Right lobe of liver (tissue), 6 donors: ENCODE data around the gene ARFGAP2. TPM values are rescaled to one million over a fixed set of nuclear protein-coding genes. Genes with fewer than 3 reads are reported as not detected.
A peak's percentile ranks its signal among the peaks of the same experiment; 100 is the strongest.

Experiments used
- ATAC-seq, 4 donors: fragments of 200-7000 bp; cut with Tn5 transposase; one replicate each; pipeline ENCODE4 v1.9.1; 2020; ENCODE audit warnings: mild to moderate bottlenecking in 4 of 4, moderate library complexity in 4 of 4
- DNase-seq, 3 donors: peaks; one replicate each; pipeline ENCODE4 v3.0.0-alpha.2; 2020
- H3K27ac ChIP-seq, 3 donors: fragments of 200-600 bp; one replicate each; pipeline ENCODE4 v1.8.0; 2022
- H3K27me3 ChIP-seq, 2 donors: fragments of 200-600 bp; one replicate each; pipeline ENCODE4 v1.8.0; 2022
- H3K36me3 ChIP-seq, 4 donors: fragments of 200-600 bp; sonication (generic) in 1 of 4; one replicate each; pipeline versions ENCODE4 v1.5.1 to v1.8.0; 2017 to 2022; ENCODE audit warnings: control low read depth in 1 of 4
- H3K4me1 ChIP-seq, 4 donors: fragments of 200-600 bp; sonication (generic) in 1 of 4; one replicate each; pipeline versions ENCODE4 v1.5.1 to v1.8.0; 2017 to 2022; ENCODE audit warnings: control low read depth in 1 of 4
- H3K4me3 ChIP-seq, 3 donors: fragments of 200-600 bp; one replicate each; pipeline ENCODE4 v1.8.0; 2022
- H3K9me3 ChIP-seq, 4 donors: fragments of 200-600 bp; sonication (generic) in 1 of 4; one replicate each; pipeline versions ENCODE4 v1.5.1 to v1.8.0; 2017 to 2022; ENCODE audit warnings: control low read depth in 1 of 4
- CTCF ChIP-seq, 4 donors: fragments of 200-600 bp in 3 of 4; fragments of 450-650 bp in 1 of 4; IDR thresholded peaks; one replicate each; pipeline versions ENCODE4 v1.5.1 to v1.8.0; 2016 to 2022; ENCODE audit warnings: antibody characterized with exemption in 4 of 4, mild to moderate bottlenecking in 2 of 4
- POLR2A ChIP-seq: fragments of 450-650 bp; IDR thresholded peaks from one replicate; pipeline ENCODE4 v1.6.1; 2017; ENCODE audit warnings: antibody characterized with exemption, mild to moderate bottlenecking
- WGBS: methylation state at CpG from one replicate; pipeline ENCODE4 v1.1.6; 2018; ENCODE audit warnings: low coverage, low lambda C conversion rate; ENCODE audit not compliant: insufficient coverage; ENCODE audit errors: missing lambda C conversion rate; 5-methylcytosine and 5-hydroxymethylcytosine counted together
- intact Hi-C, 2 donors: fragments of 100-400 bp; cut with DNase I; formaldehyde crosslinking; loops; one replicate each; pipeline versions ENCODE4 v1.11.2 to v1.14.1; 2022
- total RNA-seq, 6 experiments: library from RNA; depleted of rRNA in 2 of 6; stranded (reverse); fragments of >200 nt in 2 of 6; fragmentation: NEBNext Ultra II Directional in 3 of 6; extraction: Animal tissue kit (Norgen Biotek cat#: 25700) in 3 of 6; gene quantifications; one replicate each; pipeline versions ENCODE4 v1.1.0 to v1.2.4, GENCODE V29; 2016 to 2023
- donor health status: DM: no; HTN: yes; CAD: no.
- donor health status: DM: no; HTN: no; CAD: no.
- donor health status: DM: no; HTN: no; CAD: no.
- donor health status: DM: no; HTN: yes; CAD: no.
- donor health status: DM: no; HTN: yes; CAD: no.

Gene ARFGAP2
- total RNA-seq, 6 experiments from 2014 or later, result 37.7 to 64.4 (median 62.1) TPM

GRCh38 chr11:47179655-47179991 lies 2.9 kb upstream of the ARFGAP2 start:
- intact Hi-C loops, result no loop called here
- H3K36me3 ChIP-seq, result peaks cover 0 to 4% (median 0%) of the 10 kb centered on the region in 4 donors
- H3K27me3 ChIP-seq, result no peaks in the 10 kb centered on the region
- TF ChIP-seq POLR2A (no peak), CTCF (IDR thresholded peaks at IDR 0.05) (peak; percentile 47 to 54 (median 49))
- ATAC-seq (no peak), DNase-seq (peak in 1 of 3 donors; percentile 45)
- no peak overlapping the region for H3K4me3 ChIP-seq
- no peak overlapping the region for H3K27ac ChIP-seq
- WGBS, result 100% methylated on average over 1 of the region's 1 CpG
- H3K9me3 ChIP-seq, result no peaks in the 10 kb centered on the region
- H3K4me1 ChIP-seq, result peaks cover 0 to 39% (median 15%) of the 10 kb centered on the region in 4 donors

GRCh38 chr11:47178737-47179654 lies 2.3 kb upstream of the ARFGAP2 start:
- no peak for ATAC-seq
- Histone ChIP-seq H3K27me3 (no peaks in the 10 kb centered on the region), H3K9me3 (no peaks in the 10 kb centered on the region), H3K27ac (peak overlapping the region in 2 of 3 donors; percentile 96 to 98), H3K36me3 (peaks cover 0 to 6% (median 0%) of the 10 kb centered on the region in 4 donors), H3K4me3 (no peak overlapping the region), H3K4me1 (peaks cover 0 to 35% (median 12%) of the 10 kb centered on the region in 4 donors)
- no peak for DNase-seq
- WGBS, result 92% methylated on average over 4 of the region's 23 CpGs
- TF ChIP-seq CTCF (IDR thresholded peaks at IDR 0.05) (no peak), POLR2A (no peak)
- intact Hi-C loops, result no loop called here

DNA sequence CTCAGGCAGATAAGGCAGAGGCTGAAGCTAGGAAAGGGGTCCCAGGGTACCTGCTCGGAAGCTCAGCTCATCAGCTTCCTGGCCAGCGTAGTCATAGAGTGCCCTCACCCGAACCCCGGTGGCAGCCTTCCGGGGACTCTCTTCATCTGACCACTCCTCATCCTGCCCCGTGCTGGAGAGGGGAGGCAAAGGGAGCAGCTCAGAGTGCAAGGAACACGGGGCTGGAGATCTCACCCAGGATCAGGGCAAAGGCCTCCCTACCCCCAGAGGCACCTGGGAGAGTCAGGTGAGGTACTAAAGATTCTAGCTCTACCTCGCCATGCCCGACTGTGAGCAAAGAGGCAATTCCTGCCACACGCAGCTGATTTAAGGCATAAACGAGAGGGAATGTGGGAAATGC lies 1.6 kb upstream of the ARFGAP2 start:
- ATAC-seq (peak in 1 of 4 donors; percentile 2), DNase-seq (no peak)
- peaks cover 0 to 38% (median 11%) of the 10 kb centered on the region in 4 donors for H3K4me1 ChIP-seq
- H3K9me3 ChIP-seq, result no peaks in the 10 kb centered on the region
- TF ChIP-seq CTCF (IDR thresholded peaks at IDR 0.05), result no peak
- TF ChIP-seq POLR2A, result no peak
- 32% methylated on average over 5 of the region's 11 CpGs for WGBS
- peak overlapping the region in 2 of 3 donors; percentile 96 to 98 for H3K27ac ChIP-seq
- H3K4me3 ChIP-seq, result peak overlapping the region in 1 of 3 donors; percentile 92
- peaks cover 0 to 13% (median 3%) of the 10 kb centered on the region in 4 donors for H3K36me3 ChIP-seq
- intact Hi-C loops, result no loop called here
- H3K27me3 ChIP-seq, result no peaks in the 10 kb centered on the region

DNA sequence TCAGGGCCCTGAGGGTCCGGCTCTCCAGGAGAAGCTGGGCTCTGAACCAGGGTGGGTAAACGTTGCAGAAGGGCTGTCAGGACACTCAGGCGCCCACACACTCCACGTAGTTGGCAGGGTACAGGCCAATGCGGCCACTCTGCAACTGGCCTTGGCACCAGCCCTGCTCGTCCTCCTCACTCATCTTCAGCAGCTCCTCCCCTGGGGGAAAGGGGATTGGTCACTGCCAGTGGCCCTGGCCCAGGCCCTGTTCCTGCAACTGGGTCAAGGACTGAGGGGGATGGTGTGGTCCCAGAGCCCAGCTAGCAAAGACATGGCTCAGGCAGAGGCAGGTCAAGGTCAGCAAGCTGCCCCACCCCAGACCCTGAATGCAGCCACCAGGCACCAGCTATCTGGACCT lies 1.2 kb upstream of the ARFGAP2 start:
- intact Hi-C loops, result no loop called here

More for the DNA sequence above, 1.2 kb upstream of the ARFGAP2 start:
- TF ChIP-seq POLR2A, result no peak
- TF ChIP-seq CTCF (IDR thresholded peaks at IDR 0.05), result no peak
- H3K4me3 ChIP-seq, result peak overlapping the region in 2 of 3 donors; percentile 92 to 97
- no peaks in the 10 kb centered on the region for H3K9me3 ChIP-seq
- ATAC-seq (peak; percentile 29 to 55 (median 48)), DNase-seq (peak; percentile 64 to 89 (median 89))
- H3K36me3 ChIP-seq, result peaks cover 0 to 18% (median 5%) of the 10 kb centered on the region in 4 donors
- no peaks in the 10 kb centered on the region for H3K27me3 ChIP-seq
- WGBS, result 38% methylated on average over 4 of the region's 6 CpGs
- H3K27ac ChIP-seq, result peak overlapping the region; percentile 96 to 98 (median 96)
- peaks cover 0 to 43% (median 11%) of the 10 kb centered on the region in 4 donors for H3K4me1 ChIP-seq
